Activated CD8-positive, alpha-beta memory T cell treated with anti-CD3 and anti-CD28 coated beads for 36 hours (primary cell): ENCODE results near the gene DPYSL4. TPM values are rescaled to one million over a fixed set of nuclear protein-coding genes. Genes with fewer than 3 reads are reported as not detected.
"Not testable (repeated sequence)": the region's sequence is repeated elsewhere in the genome, so short reads cannot be mapped to it uniquely, and the experiment has no call there.

Source experiments
- CTCF ChIA-PET: fragments of 350-600 bp; sonication (Branson Sonifier 250); formaldehyde crosslinking; loops from one replicate; lab custom pipeline; 2021; ENCODE audit warnings: antibody characterized with exemption; lab: Charles Lee
- POLR2A ChIA-PET: fragments of 350-600 bp; sonication (Branson Sonifier 250); formaldehyde crosslinking; loops from one replicate; lab custom pipeline; 2021; ENCODE audit warnings: antibody characterized with exemption; lab: Charles Lee
- total RNA-seq, 2 experiments: library from RNA; stranded (reverse); gene quantifications; one replicate each; pipeline ENCODE4 v1.2.3, GENCODE V29; 2021

The DPYSL4 gene
- total RNA-seq, 2 experiments from 2014 or later = 10.1 to 10.2 TPM

- ChIA-PET CTCF (no interaction called here), POLR2A (no interaction called here)
Measured at GRCh38 chr10:132212816-132213215, 26.1 kb downstream of the DPYSL4 start.

DNA sequence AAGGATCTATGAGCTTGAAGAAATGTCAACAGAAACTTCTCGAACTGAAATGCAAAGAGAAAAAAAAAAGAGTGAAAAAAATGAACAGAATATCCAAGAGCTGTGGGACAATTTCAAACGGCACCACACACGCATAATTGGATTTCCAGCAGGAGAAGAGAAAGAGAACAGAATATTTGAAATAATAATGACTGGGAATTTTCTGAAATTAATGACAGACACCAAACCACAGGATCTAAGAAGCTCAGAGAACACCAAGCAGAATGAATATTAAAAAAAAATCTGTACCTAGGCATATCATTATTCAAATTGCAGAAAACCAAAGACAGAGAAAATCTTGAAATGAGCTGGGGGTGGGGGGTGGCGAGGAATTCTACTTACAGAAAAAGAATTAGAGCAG, 27.2 kb downstream of the DPYSL4 start:
- POLR2A ChIA-PET = no interaction called here
- CTCF ChIA-PET = interaction anchor here (0.8 kb wide), 1 partner anchor 139 kb away, joined by 3 read pairs; no protein-coding TSS in a partner anchor

GRCh38 chr10:132216441-132216840, 29.7 kb downstream of the DPYSL4 start:
- POLR2A ChIA-PET = not testable (repeated sequence)
- CTCF ChIA-PET = interaction anchor here (0.7 kb wide), 2 partner anchors 16 to 21 kb away, joined by 3 to 4 read pairs; no protein-coding TSS in a partner anchor

DNA sequence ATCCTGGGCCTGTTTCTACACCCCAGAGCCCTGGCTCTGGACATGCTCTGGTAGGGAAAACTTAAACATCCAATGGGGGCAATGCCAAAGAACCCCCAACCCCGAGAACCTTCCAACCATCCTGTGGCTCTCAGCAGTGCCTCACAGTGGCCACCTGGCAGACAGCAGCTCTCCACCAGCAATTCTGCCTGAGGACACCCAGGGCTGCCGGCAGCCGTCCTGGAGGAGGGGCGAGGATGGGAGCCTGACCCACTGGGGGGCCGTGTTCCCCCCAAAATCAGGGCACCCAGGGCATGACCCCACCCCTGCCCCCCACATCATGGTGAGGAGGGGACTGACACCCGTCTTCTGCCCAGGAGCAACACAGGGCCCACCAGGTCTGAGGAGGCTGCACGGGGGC, 32.7 kb downstream of the DPYSL4 start:
- ChIA-PET CTCF (interaction anchor here (1.6 kb wide), 1 partner anchor 141 kb away, joined by 4 read pairs; no protein-coding TSS in a partner anchor), POLR2A (no interaction called here)

GRCh38 chr10:132220061-132220460, 33.3 kb downstream of the DPYSL4 start:
- ChIA-PET POLR2A (no interaction called here), CTCF (interaction anchor here (1.6 kb wide), 1 partner anchor 141 kb away, joined by 4 read pairs; no protein-coding TSS in a partner anchor)

- POLR2A ChIA-PET, CTCF ChIA-PET: not testable (repeated sequence)
Measured at GRCh38 chr10:132220996-132221395, 34.2 kb downstream of the DPYSL4 start.

DNA sequence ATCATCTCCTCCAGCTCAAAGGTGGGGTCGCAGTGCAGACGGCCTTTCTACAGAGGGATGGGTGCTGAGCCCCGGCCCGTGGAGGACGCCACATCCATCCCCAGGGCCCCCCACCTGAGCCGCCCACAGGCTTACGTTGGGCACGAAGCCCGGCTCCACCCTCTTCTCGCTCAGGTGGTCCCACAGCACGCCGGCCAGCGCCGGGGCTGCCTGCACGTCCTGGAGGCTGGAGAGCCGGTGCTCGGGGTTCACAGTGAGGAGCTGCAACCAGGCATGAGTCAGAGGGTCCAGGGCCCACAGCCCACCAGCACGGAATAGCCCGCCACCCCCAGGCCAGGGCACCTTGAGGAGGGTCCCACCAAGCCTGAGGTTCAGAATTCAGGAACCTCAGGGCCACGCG, 36.0 kb downstream of the DPYSL4 start:
- ChIA-PET CTCF (no interaction called here), POLR2A (no interaction called here)

GRCh38 chr10:132223156-132223590, 36.4 kb downstream of the DPYSL4 start:
- ChIA-PET POLR2A (no interaction called here), CTCF (no interaction called here)

- ChIA-PET POLR2A (no interaction called here), CTCF (interaction anchor here (0.6 kb wide), 1 partner anchor 129 kb away, joined by 3 read pairs; no protein-coding TSS in a partner anchor)
Measured at GRCh38 chr10:132223611-132224342, 37.0 kb downstream of the DPYSL4 start.

- POLR2A ChIA-PET = no interaction called here
- CTCF ChIA-PET = interaction anchor here (0.6 to 1.1 kb wide), 3 partner anchors 128 to 1054 kb away, joined by 3 read pairs; no protein-coding TSS in a partner anchor
Measured at GRCh38 chr10:132224343-132225072, 37.8 kb downstream of the DPYSL4 start.

GRCh38 chr10:132225073-132225848, 38.5 kb downstream of the DPYSL4 start:
- POLR2A ChIA-PET = no interaction called here

GRCh38 chr10:132225849-132226205, 39.1 kb downstream of the DPYSL4 start:
- ChIA-PET CTCF (no interaction called here), POLR2A (no interaction called here)

More at GRCh38 chr10:132225073-132225848, 38.5 kb downstream of the DPYSL4 start:
- CTCF ChIA-PET = interaction anchor here (0.6 to 1.1 kb wide), 2 partner anchors 221 to 1053 kb away, joined by 3 read pairs; no protein-coding TSS in a partner anchor

DNA sequence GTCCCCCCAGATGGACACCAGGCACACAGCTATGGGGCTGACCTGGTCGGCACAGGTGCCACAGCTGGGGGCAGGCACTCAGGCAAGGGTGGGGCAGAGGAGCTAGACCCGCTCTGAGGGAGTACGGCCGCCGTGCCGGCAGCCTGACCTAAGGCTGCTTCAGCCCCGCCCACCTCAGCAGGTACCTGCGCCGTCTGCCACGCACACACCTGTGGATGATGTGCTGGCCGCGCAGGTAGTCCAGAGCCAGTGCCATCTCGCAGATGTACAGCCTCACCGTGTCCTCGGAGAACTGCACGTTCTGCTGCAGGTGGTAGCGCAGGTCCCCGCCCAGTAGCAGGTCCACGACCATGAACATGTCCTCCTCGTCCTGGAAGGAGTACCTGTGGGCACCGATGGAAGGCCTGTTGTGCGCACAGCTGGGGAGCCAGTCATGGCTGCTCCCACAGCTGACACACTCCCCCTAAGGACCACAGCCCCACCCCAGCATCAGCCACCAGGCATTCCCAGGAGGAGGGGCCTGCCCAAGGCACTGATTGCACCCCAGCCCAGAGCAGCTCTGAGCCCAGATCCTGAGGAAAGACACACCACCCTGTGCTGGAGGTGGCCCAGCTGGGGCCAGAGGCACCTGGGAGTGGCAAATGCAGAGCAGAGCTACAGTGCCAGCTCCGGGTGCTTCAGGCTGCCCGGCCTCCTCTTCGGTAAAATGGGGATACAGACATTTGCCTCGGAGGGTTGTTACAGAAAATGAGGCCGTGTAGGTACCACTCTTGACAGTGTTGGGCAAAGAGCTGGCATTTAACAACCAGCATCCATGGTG, 40.0 kb downstream of the DPYSL4 start:
- CTCF ChIA-PET = interaction anchor here (0.7 kb wide), 1 partner anchor 126 kb away, joined by 3 read pairs; no protein-coding TSS in a partner anchor
- POLR2A ChIA-PET = no interaction called here

DNA sequence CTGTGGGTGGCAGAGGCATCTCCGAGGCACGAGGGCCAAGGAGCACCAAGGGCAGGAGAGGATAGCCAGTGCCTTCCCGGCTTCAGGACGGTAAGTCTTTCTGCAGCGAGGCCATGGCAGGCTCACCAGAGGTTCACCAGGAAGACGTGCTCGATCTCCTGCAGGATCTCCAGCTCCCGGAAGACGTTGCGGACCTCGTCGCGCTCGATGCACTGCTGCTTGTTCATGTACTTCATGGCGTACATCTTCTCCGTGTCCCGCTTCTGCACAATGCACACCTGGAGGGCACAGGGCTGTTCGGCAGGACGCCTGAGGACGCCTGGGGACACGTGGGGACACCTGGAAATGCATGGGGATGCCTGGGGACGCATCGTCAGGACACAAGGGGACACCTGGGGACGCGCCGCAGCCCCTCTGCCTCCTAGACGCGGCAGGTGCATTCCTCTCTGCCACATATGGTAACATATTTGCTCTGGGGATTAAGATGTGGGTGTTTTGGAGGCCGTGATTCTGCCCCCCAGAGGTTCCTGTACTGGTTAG, 41.2 kb downstream of the DPYSL4 start:
- ChIA-PET POLR2A (no interaction called here), CTCF (no interaction called here)

GRCh38 chr10:132228616-132229015, 41.9 kb downstream of the DPYSL4 start:
- POLR2A ChIA-PET = no interaction called here

GRCh38 chr10:132229096-132229495, 42.3 kb downstream of the DPYSL4 start:
- POLR2A ChIA-PET = no interaction called here
- CTCF ChIA-PET = no interaction called here

More at GRCh38 chr10:132228616-132229015, 41.9 kb downstream of the DPYSL4 start:
- CTCF ChIA-PET = no interaction called here

GRCh38 chr10:132229834-132230556, 43.2 kb downstream of the DPYSL4 start:
- ChIA-PET POLR2A (no interaction called here), CTCF (no interaction called here)
